ENCODE data around the gene TOMM70. TPM values are rescaled to one million over a fixed set of nuclear protein-coding genes. Genes with fewer than 3 reads are reported as not detected.
"Not testable (repeated sequence)": the region's sequence is repeated elsewhere in the genome, so short reads cannot be mapped to it uniquely, and the experiment has no call there.

Gene TOMM70
- total and polyA plus RNA-seq, 11 donors = 25.9 to 67.0 (median 56.2) TPM

GRCh38 chr3:100352296-100353231 lies 48.3 kb downstream of the TOMM70 start:
- H3K27me3 ChIP-seq = no peaks in the 10 kb centered on the region
- H3K27ac ChIP-seq = no peak overlapping the region
- no peaks in the 10 kb centered on the region for H3K9me3 ChIP-seq
- intact Hi-C loops (cut with DNase I) = no loop called here
- H3K4me3 ChIP-seq = no peak overlapping the region
- peaks cover 0 to 8% (median 0%) of the 10 kb centered on the region in 12 donors for H3K4me1 ChIP-seq
- TF ChIP-seq CTCF (IDR thresholded peaks at IDR 0.05) (no peak), POLR2A (IDR thresholded peaks at IDR 0.05) (no peak)
- no peak for DNase-seq
- 83 to 93% (median 92%) methylated on average over 10 of the region's 10 CpGs for WGBS, 4 donors
- ATAC-seq = peak in 1 of 4 donors; percentile 26
- peaks cover 0 to 85% (median 76%) of the 10 kb centered on the region in 9 donors for H3K36me3 ChIP-seq

GRCh38 chr3:100351770-100352169 lies 49.1 kb downstream of the TOMM70 start:
- intact Hi-C loops (cut with DNase I); H3K9me3 ChIP-seq; H3K27ac ChIP-seq; ATAC-seq; H3K4me1 ChIP-seq; DNase-seq; H3K27me3 ChIP-seq; H3K4me3 ChIP-seq: not testable (repeated sequence)
- peaks cover 0 to 85% (median 80%) of the 10 kb centered on the region in 9 donors for H3K36me3 ChIP-seq
- 94 to 100% (median 98%) methylated on average over 1 to 2 of the region's 2 CpGs for WGBS, 4 donors

GRCh38 chr3:100348727-100349126 lies 52.2 kb downstream of the TOMM70 start:
- Histone ChIP-seq H3K4me3 (no peak overlapping the region), H3K9me3 (no peaks in the 10 kb centered on the region), H3K27me3 (no peaks in the 10 kb centered on the region), H3K27ac (no peak overlapping the region), H3K4me1 (peaks cover 0 to 14% (median 0%) of the 10 kb centered on the region in 12 donors), H3K36me3 (peaks cover 0 to 86% (median 77%) of the 10 kb centered on the region in 9 donors)
- DNase-seq = no peak
- intact Hi-C loops (cut with DNase I) = no loop called here
- no peak for TF ChIP-seq POLR2A (IDR thresholded peaks at IDR 0.05)
- TF ChIP-seq CTCF (IDR thresholded peaks at IDR 0.05) = no peak
- ATAC-seq = no peak
- 83 to 92% (median 88%) methylated on average over 5 of the region's 5 CpGs for WGBS, 4 donors

GRCh38 chr3:100340527-100340926 lies 60.4 kb downstream of the TOMM70 start:
- H3K4me1 ChIP-seq = peaks cover 0 to 13% (median 2%) of the 10 kb centered on the region in 12 donors
- no peak for TF ChIP-seq CTCF (IDR thresholded peaks at IDR 0.05)
- no peak for TF ChIP-seq POLR2A (IDR thresholded peaks at IDR 0.05)
- intact Hi-C loops (cut with DNase I) = no loop called here
- 92 to 98% (median 95%) methylated on average over 1 of the region's 1 CpG for WGBS, 4 donors
- no peak overlapping the region for H3K4me3 ChIP-seq
- no peak overlapping the region for H3K27ac ChIP-seq
- H3K9me3 ChIP-seq = peaks cover 0 to 8% (median 0%) of the 10 kb centered on the region in 12 donors
- H3K27me3 ChIP-seq = no peaks in the 10 kb centered on the region
- ATAC-seq (no peak), DNase-seq (no peak)
- H3K36me3 ChIP-seq = peaks cover 0 to 70% (median 53%) of the 10 kb centered on the region in 9 donors
